CD4-positive, CD25-positive, alpha-beta regulatory T cell (primary cell): ENCODE results near the gene CCR5AS. TPM values are rescaled to one million over a fixed set of nuclear protein-coding genes. Genes with fewer than 3 reads are reported as not detected.

Experiments
- ATAC-seq, 2 donors: fragments of 150-1000 bp; cut with Tn5 transposase; one replicate each; pipeline ENCODE4 v1.10.0; 2021; ENCODE audit warnings: low read depth in 2 of 2, moderate number of reproducible peaks in 2 of 2, moderate library complexity in 1 of 2
- DNase-seq, 3 donors: peaks; one replicate each; pipeline versions ENCODE4 v3.0.0 to v3.0.0-alpha.2; 2012 to 2022; ENCODE audit warnings: mixed read lengths in 1 of 3
- H3K27ac ChIP-seq: one replicate; pipeline ENCODE4 v1.7.0; 2013; ENCODE audit warnings: mild to moderate bottlenecking, low read length; ENCODE audit not compliant: insufficient read depth, poor library complexity, severe bottlenecking
- H3K27me3 ChIP-seq: one replicate; pipeline ENCODE4 v1.7.0; 2013; ENCODE audit warnings: low read length; ENCODE audit not compliant: control insufficient read depth, insufficient read depth
- H3K36me3 ChIP-seq: one replicate; pipeline ENCODE4 v1.7.0; 2013; ENCODE audit warnings: mild to moderate bottlenecking, low read length, moderate library complexity; ENCODE audit not compliant: control insufficient read depth, insufficient read depth
- H3K4me1 ChIP-seq: 2 replicates; pipeline ENCODE4 v1.7.0; 2013; ENCODE audit warnings: mild to moderate bottlenecking, low read length; ENCODE audit not compliant: insufficient read depth, control insufficient read depth, poor library complexity, severe bottlenecking
- H3K4me3 ChIP-seq: one replicate; pipeline ENCODE4 v1.7.0; 2013; ENCODE audit warnings: low read depth, mild to moderate bottlenecking, low read length, moderate library complexity
- H3K9me3 ChIP-seq, 2 experiments: 1 replicate in 1 of 2; 2 replicates in 1 of 2; pipeline ENCODE4 v1.7.0; 2013; ENCODE audit warnings: low read length in 2 of 2, mild to moderate bottlenecking in 1 of 2, moderate library complexity in 1 of 2; ENCODE audit not compliant: control insufficient read depth in 2 of 2
- H3K27ac Mint-ChIP-seq, 3 donors: one replicate each; pipeline ENCODE4 v1.8.0; 2020 to 2022; ENCODE audit warnings: mild to moderate bottlenecking in 3 of 3, mixed read lengths in 3 of 3, moderate library complexity in 2 of 3
- H3K27me3 Mint-ChIP-seq: one replicate; pipeline ENCODE4 v1.8.0; 2022; ENCODE audit warnings: mild to moderate bottlenecking, mixed read lengths
- H3K36me3 Mint-ChIP-seq: one replicate; pipeline ENCODE4 v1.8.0; 2020; ENCODE audit warnings: mixed read lengths
- H3K4me1 Mint-ChIP-seq, 4 donors: one replicate each; pipeline ENCODE4 v1.8.0; 2020 to 2022; ENCODE audit warnings: mixed read lengths in 4 of 4, mild to moderate bottlenecking in 1 of 4
- H3K4me3 Mint-ChIP-seq, 4 donors: one replicate each; pipeline ENCODE4 v1.8.0; 2020 to 2022; ENCODE audit warnings: mild to moderate bottlenecking in 4 of 4, mixed read lengths in 4 of 4, moderate library complexity in 3 of 4
- H3K9me3 Mint-ChIP-seq, 7 donors: one replicate each; pipeline ENCODE4 v1.8.0; 2020 to 2022; ENCODE audit warnings: mixed read lengths in 7 of 7, mild to moderate bottlenecking in 3 of 7, moderate library complexity in 2 of 7
- polyA plus RNA-seq, 4 donors: library from polyadenylated mRNA; unstranded; fragments of 300-500 nt; fragmentation: Illumina TruSeq; gene quantifications; one replicate each; pipeline ENCODE4 v1.2.3, GENCODE V29; 2021
- total RNA-seq: library from RNA; stranded (reverse); gene quantifications from one replicate; pipeline ENCODE4 v1.2.3, GENCODE V29; 2022

Gene CCR5AS

DNA sequence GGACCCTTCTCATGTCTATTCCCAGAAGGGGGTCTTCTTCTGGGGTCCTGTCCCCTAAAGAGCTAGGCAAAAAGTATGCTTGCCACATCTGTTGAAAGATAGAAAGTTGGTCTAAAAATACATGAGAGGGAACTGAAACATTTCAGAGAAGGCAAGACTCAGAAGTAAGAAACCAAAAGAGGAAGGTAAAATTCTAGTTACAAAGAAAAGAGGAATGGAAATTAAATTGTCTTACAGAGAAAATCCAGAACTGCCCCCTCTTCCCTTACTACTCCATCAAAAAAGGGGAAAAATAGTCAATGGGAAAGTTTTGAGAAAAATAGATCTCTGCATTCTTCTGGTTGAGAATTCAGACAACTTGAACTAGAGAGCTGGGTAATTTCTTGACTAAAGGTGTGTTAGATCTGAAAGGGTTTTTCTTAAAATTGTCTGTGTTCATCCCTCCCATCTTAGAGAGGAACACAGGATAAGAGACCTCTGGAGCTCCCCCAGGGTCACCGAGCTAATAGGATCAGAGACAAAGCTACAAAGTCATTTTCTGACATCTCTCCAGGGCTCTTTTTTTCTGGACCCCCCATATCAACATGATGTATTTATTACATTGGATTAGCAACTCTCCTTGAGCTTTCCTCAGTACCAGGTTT is 85.3 kb downstream of the CCR5AS start:
- ATAC-seq (no peak), DNase-seq (no peak)
- H3K4me3 Mint-ChIP-seq, result no peak overlapping the region
- H3K27ac Mint-ChIP-seq, result no peak overlapping the region
- no peaks in the 10 kb centered on the region for H3K27me3 Mint-ChIP-seq
- Histone ChIP-seq H3K9me3 (no peaks in the 10 kb centered on the region), H3K4me1 (no peaks in the 10 kb centered on the region), H3K27ac (no peak overlapping the region), H3K27me3 (no peaks in the 10 kb centered on the region), H3K36me3 (no peaks in the 10 kb centered on the region), H3K4me3 (no peak overlapping the region)
- peaks cover 0 to 8% (median 3%) of the 10 kb centered on the region in 7 donors for H3K9me3 Mint-ChIP-seq
- H3K4me1 Mint-ChIP-seq, result no peaks in the 10 kb centered on the region
- no peaks in the 10 kb centered on the region for H3K36me3 Mint-ChIP-seq

DNA sequence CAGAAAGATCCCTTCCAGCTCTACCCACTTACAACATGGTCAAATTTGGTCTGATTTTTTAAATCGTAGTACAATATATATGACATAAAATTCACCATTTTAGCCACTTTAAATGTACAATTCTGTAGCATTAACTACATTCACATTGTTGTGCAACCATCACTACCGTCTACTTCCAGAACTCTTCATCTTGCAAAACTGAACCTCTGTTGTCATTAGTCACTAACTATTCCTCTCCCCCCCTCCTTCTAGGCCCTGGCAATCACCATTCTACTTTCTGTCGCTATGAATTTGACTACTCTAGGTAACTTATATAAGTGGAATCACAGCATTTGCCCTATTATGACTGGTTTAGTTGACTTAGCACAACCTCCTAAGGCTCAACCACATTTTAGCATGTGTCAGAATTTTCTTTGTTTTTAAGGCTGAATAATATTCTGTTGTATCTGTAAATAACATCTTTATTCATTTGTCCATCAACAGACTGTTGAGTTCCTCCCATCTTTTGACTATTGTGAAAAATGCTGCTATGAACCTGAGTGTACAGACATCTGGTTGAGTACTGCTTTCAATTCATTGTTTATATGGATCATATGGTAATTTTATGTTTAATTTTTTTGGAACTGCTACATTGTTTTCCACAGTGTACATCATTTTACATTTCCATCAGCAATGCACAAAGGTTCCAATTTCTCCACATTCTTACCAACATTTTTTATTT is 88.5 kb downstream of the CCR5AS start:
- H3K4me3 ChIP-seq, result no peak overlapping the region
- Mint-ChIP-seq H3K9me3 (peaks cover 0 to 9% (median 3%) of the 10 kb centered on the region in 7 donors), H3K36me3 (no peaks in the 10 kb centered on the region), H3K4me1 (peaks cover 3 to 6% (median 5%) of the 10 kb centered on the region in 4 donors), H3K4me3 (no peak overlapping the region), H3K27me3 (no peaks in the 10 kb centered on the region), H3K27ac (no peak overlapping the region)
- ATAC-seq (no peak), DNase-seq (no peak)
- H3K9me3 ChIP-seq, result no peaks in the 10 kb centered on the region
- H3K36me3 ChIP-seq, result no peaks in the 10 kb centered on the region
- no peaks in the 10 kb centered on the region for H3K4me1 ChIP-seq
- no peak overlapping the region for H3K27ac ChIP-seq
- no peaks in the 10 kb centered on the region for H3K27me3 ChIP-seq

DNA sequence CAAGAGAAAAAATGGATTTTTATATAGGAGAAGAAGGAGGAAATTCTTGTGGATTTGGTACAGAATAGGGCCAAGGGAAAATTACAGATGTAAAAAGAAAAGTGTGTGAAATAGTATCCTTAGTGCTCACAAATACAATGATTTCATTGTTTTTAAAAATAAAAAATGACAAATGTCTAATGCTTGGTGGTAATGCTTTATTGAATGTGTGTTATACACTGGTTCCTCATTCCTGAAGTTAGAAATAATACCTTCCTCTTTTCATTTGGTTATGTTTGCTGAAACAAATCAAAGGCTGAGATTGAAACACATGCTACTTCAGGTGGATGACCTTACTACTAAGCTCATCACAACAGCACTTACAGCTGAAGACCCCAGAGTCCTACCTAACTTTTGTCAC is 90.7 kb downstream of the CCR5AS start:
- H3K4me3 ChIP-seq, result no peak overlapping the region
- DNase-seq (no peak), ATAC-seq (no peak)
- no peaks in the 10 kb centered on the region for H3K9me3 ChIP-seq
- Mint-ChIP-seq H3K27me3 (peaks cover under 1% of the 10 kb centered on the region), H3K27ac (no peak overlapping the region), H3K4me1 (peaks cover 5 to 6% (median 6%) of the 10 kb centered on the region in 4 donors), H3K9me3 (peaks cover 0 to 9% (median 3%) of the 10 kb centered on the region in 7 donors), H3K4me3 (no peak overlapping the region), H3K36me3 (no peaks in the 10 kb centered on the region)
- H3K27ac ChIP-seq, result no peak overlapping the region
- H3K4me1 ChIP-seq, result no peaks in the 10 kb centered on the region
- H3K36me3 ChIP-seq, result no peaks in the 10 kb centered on the region
- no peaks in the 10 kb centered on the region for H3K27me3 ChIP-seq

DNA sequence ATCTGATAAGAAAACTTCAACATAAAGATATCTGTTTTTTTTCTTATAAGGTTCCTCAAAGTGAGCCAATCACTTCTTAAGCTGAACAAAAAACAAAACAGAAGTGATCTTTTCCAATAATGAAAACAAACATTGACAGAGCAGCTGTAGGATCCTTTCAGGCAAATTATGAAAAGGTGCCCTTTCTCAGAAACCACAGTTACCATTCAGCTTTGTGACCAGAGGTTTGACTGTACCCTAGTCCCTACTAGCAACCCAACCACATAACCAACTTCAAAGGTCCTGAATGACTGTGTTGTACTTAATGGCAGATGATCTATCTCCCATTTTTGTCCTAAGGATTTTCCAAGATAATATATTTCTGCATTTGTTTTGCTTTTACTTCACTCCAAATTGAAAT is 92.3 kb downstream of the CCR5AS start:
- peaks cover 4% of the 10 kb centered on the region for H3K27me3 Mint-ChIP-seq

More for the DNA sequence above, 92.3 kb downstream of the CCR5AS start:
- Mint-ChIP-seq H3K4me1 (peaks cover 5 to 6% (median 6%) of the 10 kb centered on the region in 4 donors), H3K4me3 (no peak overlapping the region), H3K27ac (no peak overlapping the region), H3K9me3 (peaks cover 0 to 9% (median 3%) of the 10 kb centered on the region in 7 donors), H3K36me3 (no peaks in the 10 kb centered on the region)
- Histone ChIP-seq H3K27me3 (no peaks in the 10 kb centered on the region), H3K36me3 (no peaks in the 10 kb centered on the region), H3K4me1 (no peaks in the 10 kb centered on the region), H3K9me3 (no peaks in the 10 kb centered on the region), H3K4me3 (no peak overlapping the region), H3K27ac (no peak overlapping the region)
- no peak for ATAC-seq
- peak in 1 of 3 donors; percentile 46 for DNase-seq

Other genes starting within 250 kb of the CCR5AS start
- gene CCR1, start 198.8 kb downstream of the CCR5AS start, total RNA-seq, result 0.17 TPM
- 1 to 10 TPM in 1 of 4 donors, under 1 TPM in 2, not detected in 1; 0.11 to 1.0 (median 0.33) TPM for gene CCR1, start 198.8 kb downstream of the CCR5AS start, polyA plus RNA-seq
- gene CCR3, start 164.6 kb downstream of the CCR5AS start, total RNA-seq, result 6.0 TPM
- 10 to 100 TPM; 14.4 to 43.9 (median 17.0) TPM for gene CCR3, start 164.6 kb downstream of the CCR5AS start, polyA plus RNA-seq
- 9.5 TPM for gene CCR2, start 53.0 kb downstream of the CCR5AS start, total RNA-seq
- gene CCR2, start 53.0 kb downstream of the CCR5AS start, polyA plus RNA-seq, result 10 to 100 TPM; 14.4 to 25.6 (median 16.5) TPM
- gene CCR5, start 36.1 kb downstream of the CCR5AS start, total RNA-seq, result 18.2 TPM
- gene CCR5, start 36.1 kb downstream of the CCR5AS start, polyA plus RNA-seq, result 10 to 100 TPM; 10.9 to 18.6 (median 15.7) TPM
- 10.6 TPM for gene CCRL2, start 193 bp upstream of the CCR5AS start, total RNA-seq
- gene CCRL2, start 193 bp upstream of the CCR5AS start, polyA plus RNA-seq, result 1 to 10 TPM; 1.4 to 2.2 (median 1.9) TPM
- not detected for gene LTF, start 57.8 kb upstream of the CCR5AS start, total RNA-seq
- not detected for gene LTF, start 57.8 kb upstream of the CCR5AS start, polyA plus RNA-seq
- not detected for gene RTP3, start 90.9 kb upstream of the CCR5AS start, total RNA-seq
- gene RTP3, start 90.9 kb upstream of the CCR5AS start, polyA plus RNA-seq, result not detected
- 2.4 TPM for gene LRRC2, start 159.2 kb upstream of the CCR5AS start, total RNA-seq
- 1 to 10 TPM; 1.2 to 3.8 (median 2.2) TPM for gene LRRC2, start 159.2 kb upstream of the CCR5AS start, polyA plus RNA-seq
- not detected for gene FAM240A, start 205.5 kb upstream of the CCR5AS start, total RNA-seq
- not detected for gene FAM240A, start 205.5 kb upstream of the CCR5AS start, polyA plus RNA-seq